Uterus (tissue), 2 donors: Measurements from ENCODE around the gene RPS6KA2.

Experiments used
- POLR2A ChIP-seq, 2 donors: fragments of 450-650 bp; IDR thresholded peaks; one replicate each; pipeline ENCODE4 v1.6.1; 2016; ENCODE audit warnings: antibody characterized with exemption in 2 of 2, mild to moderate bottlenecking in 1 of 2, moderate library complexity in 1 of 2
- TF ChIP-seq, protein P1 (sequence below), 4 experiments: fragments of 200-600 bp in 2 of 4; fragments of 450-650 bp in 2 of 4; sonication (generic) in 2 of 4; IDR thresholded peaks; one replicate each; pipeline ENCODE4 v1.5.1; 2016 to 2019; ENCODE audit warnings: antibody characterized with exemption in 4 of 4, mild to moderate bottlenecking in 2 of 4, moderate library complexity in 1 of 4

DNA sequence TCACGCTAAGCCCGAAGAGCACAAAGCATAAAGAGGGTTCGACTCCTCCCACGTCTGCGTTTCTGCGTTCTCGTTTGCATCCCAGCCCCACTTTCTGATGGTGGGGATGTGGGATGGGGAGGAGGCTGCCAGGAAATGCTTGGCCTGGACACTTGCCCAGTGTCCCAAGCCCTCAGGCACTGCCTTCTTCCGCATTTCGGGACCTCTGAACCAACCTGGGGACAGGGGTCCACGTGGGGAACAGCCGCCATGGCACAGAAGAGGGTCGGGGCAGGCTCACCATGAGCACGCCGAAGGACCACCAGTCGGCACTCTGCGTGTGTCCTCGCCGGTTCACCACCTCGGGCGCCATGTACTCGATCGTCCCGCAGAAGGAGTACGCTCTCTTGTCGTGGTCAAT lies 128.8 kb downstream of the RPS6KA2 start:
- TF ChIP-seq, protein P1, sequence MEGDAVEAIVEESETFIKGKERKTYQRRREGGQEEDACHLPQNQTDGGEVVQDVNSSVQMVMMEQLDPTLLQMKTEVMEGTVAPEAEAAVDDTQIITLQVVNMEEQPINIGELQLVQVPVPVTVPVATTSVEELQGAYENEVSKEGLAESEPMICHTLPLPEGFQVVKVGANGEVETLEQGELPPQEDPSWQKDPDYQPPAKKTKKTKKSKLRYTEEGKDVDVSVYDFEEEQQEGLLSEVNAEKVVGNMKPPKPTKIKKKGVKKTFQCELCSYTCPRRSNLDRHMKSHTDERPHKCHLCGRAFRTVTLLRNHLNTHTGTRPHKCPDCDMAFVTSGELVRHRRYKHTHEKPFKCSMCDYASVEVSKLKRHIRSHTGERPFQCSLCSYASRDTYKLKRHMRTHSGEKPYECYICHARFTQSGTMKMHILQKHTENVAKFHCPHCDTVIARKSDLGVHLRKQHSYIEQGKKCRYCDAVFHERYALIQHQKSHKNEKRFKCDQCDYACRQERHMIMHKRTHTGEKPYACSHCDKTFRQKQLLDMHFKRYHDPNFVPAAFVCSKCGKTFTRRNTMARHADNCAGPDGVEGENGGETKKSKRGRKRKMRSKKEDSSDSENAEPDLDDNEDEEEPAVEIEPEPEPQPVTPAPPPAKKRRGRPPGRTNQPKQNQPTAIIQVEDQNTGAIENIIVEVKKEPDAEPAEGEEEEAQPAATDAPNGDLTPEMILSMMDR (IDR thresholded peaks at IDR 0.05) = no peak
- no peak for TF ChIP-seq POLR2A (IDR thresholded peaks at IDR 0.05)
